H9 (cell line): ENCODE measurements around the gene ZNF136. TPM values are rescaled to one million over a fixed set of nuclear protein-coding genes. Genes with fewer than 3 reads are reported as not detected.

Experiments used
- DNase-seq: peaks from one replicate; pipeline ENCODE4 v3.0.0-alpha.2; 2017
- H2AFZ ChIP-seq: one replicate; pipeline ENCODE4 v1.6.1; 2013; ENCODE audit warnings: mild to moderate bottlenecking, low read length, control low read depth, moderate library complexity
- H2AK5ac ChIP-seq: 2 replicates; pipeline ENCODE4 v1.6.1; 2013; ENCODE audit warnings: low read length, control low read depth, mixed read lengths; ENCODE audit not compliant: insufficient read length
- H2BK120ac ChIP-seq: one replicate; pipeline ENCODE4 v1.6.1; 2013; ENCODE audit warnings: low read depth, mild to moderate bottlenecking, low read length, control low read depth, inconsistent platforms; ENCODE audit not compliant: poor library complexity, severe bottlenecking
- H2BK12ac ChIP-seq: 2 replicates; pipeline ENCODE4 v1.6.1; 2013; ENCODE audit warnings: low read length, control low read depth, mixed read lengths, low read depth; ENCODE audit not compliant: insufficient read length
- H2BK15ac ChIP-seq: 2 replicates; pipeline ENCODE4 v1.6.1; 2013; ENCODE audit warnings: low read depth, low read length, control low read depth
- H2BK20ac ChIP-seq: one replicate; pipeline ENCODE4 v1.6.1; 2013; ENCODE audit warnings: low read depth, mild to moderate bottlenecking, low read length, control low read depth, inconsistent platforms; ENCODE audit not compliant: poor library complexity, severe bottlenecking
- H2BK5ac ChIP-seq: 2 replicates; pipeline ENCODE4 v1.6.1; 2013; ENCODE audit warnings: low read length, control low read depth, mixed read lengths; ENCODE audit not compliant: insufficient read length
- H3K14ac ChIP-seq: 2 replicates; pipeline ENCODE4 v1.6.1; 2013; ENCODE audit warnings: low read length, control low read depth; ENCODE audit not compliant: insufficient read depth
- H3K18ac ChIP-seq: 2 replicates; pipeline ENCODE4 v1.6.1; 2013; ENCODE audit warnings: low read depth, mild to moderate bottlenecking, mixed read lengths, low read length, control low read depth; ENCODE audit not compliant: insufficient read length
- H3K23ac ChIP-seq: 2 replicates; pipeline ENCODE4 v1.6.1; 2013; ENCODE audit warnings: low read length, control low read depth, mixed read lengths, low read depth; ENCODE audit not compliant: insufficient read length
- H3K23me2 ChIP-seq: 2 replicates; pipeline ENCODE4 v1.6.1; 2013; ENCODE audit warnings: low read depth, mild to moderate bottlenecking, mixed read lengths, low read length, control low read depth; ENCODE audit not compliant: insufficient read length, poor library complexity, severe bottlenecking
- H3K27ac ChIP-seq: 2 replicates; pipeline ENCODE4 v1.5.1; 2013; ENCODE audit warnings: low read length, control low read depth, mixed read lengths, low read depth; ENCODE audit not compliant: insufficient read length
- H3K27me3 ChIP-seq: 2 replicates; pipeline ENCODE4 v1.6.1; 2013; ENCODE audit warnings: low read length, control low read depth, inconsistent platforms; ENCODE audit not compliant: insufficient read depth
- H3K4ac ChIP-seq: 2 replicates; pipeline ENCODE4 v1.6.1; 2013; ENCODE audit warnings: low read depth, mild to moderate bottlenecking, control low read depth, inconsistent platforms, low read length, moderate library complexity
- H3K4me1 ChIP-seq: 2 replicates; pipeline ENCODE4 v1.6.1; 2013; ENCODE audit warnings: low read length, control low read depth, inconsistent platforms; ENCODE audit not compliant: insufficient read depth
- H3K4me2 ChIP-seq: 2 replicates; pipeline ENCODE4 v1.6.1; 2013; ENCODE audit warnings: low read length, control low read depth, mixed read lengths; ENCODE audit not compliant: insufficient read length, insufficient read depth
- H3K56ac ChIP-seq: 2 replicates; pipeline ENCODE4 v1.6.1; 2013; ENCODE audit warnings: low read depth, mild to moderate bottlenecking, mixed read lengths, low read length, control low read depth; ENCODE audit not compliant: insufficient read length
- H3K79me1 ChIP-seq: 2 replicates; pipeline ENCODE4 v1.6.1; 2013; ENCODE audit warnings: low read depth, mild to moderate bottlenecking, moderate library complexity, low read length, control low read depth, inconsistent platforms; ENCODE audit not compliant: insufficient read depth, poor library complexity, severe bottlenecking
- H3K79me2 ChIP-seq: 2 replicates; pipeline ENCODE4 v1.6.1; 2013; ENCODE audit warnings: low read length, control low read depth, inconsistent platforms; ENCODE audit not compliant: insufficient read depth
- H3K9ac ChIP-seq: 2 replicates; pipeline ENCODE4 v1.6.1; 2013; ENCODE audit warnings: low read length, control low read depth, mixed read lengths; ENCODE audit not compliant: insufficient read length; ENCODE audit errors: extremely low read depth
- H3K9me3 ChIP-seq: one replicate; pipeline ENCODE4 v1.6.1; 2013; ENCODE audit warnings: low read depth, low read length, inconsistent platforms; ENCODE audit not compliant: control insufficient read depth
- H3T11ph ChIP-seq: one replicate; pipeline ENCODE4 v1.6.1; 2013; ENCODE audit warnings: mild to moderate bottlenecking, low read length, control low read depth, inconsistent platforms
- H4K20me1 ChIP-seq: one replicate; pipeline ENCODE4 v1.6.1; 2013; ENCODE audit not compliant: control insufficient read depth, insufficient read length, insufficient read depth
- H4K5ac ChIP-seq: 2 replicates; pipeline ENCODE4 v1.6.1; 2013; ENCODE audit warnings: low read depth, mild to moderate bottlenecking, mixed read lengths, low read length, control low read depth; ENCODE audit not compliant: insufficient read length
- H4K8ac ChIP-seq: replicated peaks from 2 replicates; pipeline ENCODE4 v1.6.1; 2013; ENCODE audit warnings: low read length, control low read depth, mixed read lengths, low read depth; ENCODE audit not compliant: insufficient read length
- H4K91ac ChIP-seq: 2 replicates; pipeline ENCODE4 v1.6.1; 2013; ENCODE audit warnings: low read depth, mild to moderate bottlenecking, moderate library complexity, mixed read lengths, low read length, control low read depth; ENCODE audit not compliant: insufficient read length
- H3K27ac Mint-ChIP-seq, 3 experiments: 2 replicates in 2 of 3; 3 replicates in 1 of 3; pipeline ENCODE4 v1.8.0; 2020 to 2021; ENCODE audit warnings: mixed read lengths in 3 of 3, mild to moderate bottlenecking in 1 of 3, moderate library complexity in 1 of 3
- H3K27me3 Mint-ChIP-seq: 2 replicates; pipeline ENCODE4 v1.8.0; 2021; ENCODE audit warnings: low read depth, mild to moderate bottlenecking, moderate library complexity, mixed read lengths
- H3K36me3 Mint-ChIP-seq, 3 experiments: 2 replicates in 2 of 3; 3 replicates in 1 of 3; pipeline ENCODE4 v1.8.0; 2020 to 2021; ENCODE audit warnings: low read depth in 3 of 3, mixed read lengths in 3 of 3; ENCODE audit not compliant: insufficient read depth in 1 of 3
- H3K4me1 Mint-ChIP-seq, 2 experiments: 2 replicates each; pipeline ENCODE4 v1.8.0; 2020; ENCODE audit warnings: mixed read lengths in 2 of 2
- H3K4me3 Mint-ChIP-seq, 2 experiments: 2 replicates in 1 of 2; 3 replicates in 1 of 2; pipeline ENCODE4 v1.8.0; 2020 to 2021; ENCODE audit warnings: mild to moderate bottlenecking in 2 of 2, mixed read lengths in 2 of 2, moderate library complexity in 1 of 2
- H3K9me3 Mint-ChIP-seq, 2 experiments: 2 replicates in 1 of 2; 3 replicates in 1 of 2; pipeline ENCODE4 v1.8.0; 2020; ENCODE audit warnings: mild to moderate bottlenecking in 2 of 2, mixed read lengths in 2 of 2, moderate library complexity in 1 of 2
- CTCF ChIP-seq: fragments of 200-600 bp; sonication (generic); conservative IDR thresholded peaks from 3 replicates; pipeline ENCODE4 v1.8.0; 2021; ENCODE audit warnings: antibody characterized with exemption, mild to moderate bottlenecking
- WGBS: extraction: QIAGEN DNeasy Blood & Tissue Kit; methylation state at CpG from one replicate; pipeline ENCODE4 v1.1.7; 2013; ENCODE audit warnings: missing lambda C conversion rate, low lambda C conversion rate, mixed read lengths; ENCODE audit not compliant: insufficient read length; ENCODE audit errors: extremely low coverage; 5-methylcytosine and 5-hydroxymethylcytosine counted together
- total RNA-seq: library from RNA; stranded (reverse); gene quantifications from 2 replicates; pipeline ENCODE4 v1.2.1, GENCODE V29; 2021

Gene ZNF136
- total RNA-seq, 1 experiment from 2014 or later = 10.8 TPM

- H2BK120ac ChIP-seq = no peak overlapping the region
- WGBS = no CpG with 5 or more reads among the region's 6 CpGs
These were observed 68.1 kb downstream of the ZNF136 start for GRCh38 chr19:12230751-12231733.

More at GRCh38 chr19:12230751-12231733, 68.1 kb downstream of the ZNF136 start:
- Histone ChIP-seq H2BK15ac (no peak overlapping the region), H2AFZ (no peak overlapping the region), H3K27ac (no peak overlapping the region), H3K23me2 (no peaks in the 10 kb centered on the region), H3K4ac (no peak overlapping the region), H2BK12ac (no peak overlapping the region), H3T11ph (no peak overlapping the region), H2BK20ac (no peak overlapping the region), H3K4me2 (no peak overlapping the region), H3K14ac (no peak overlapping the region), H3K9me3 (peaks cover 19% of the 10 kb centered on the region), H2AK5ac (no peak overlapping the region), H3K79me1 (no peaks in the 10 kb centered on the region), H3K79me2 (no peaks in the 10 kb centered on the region), H3K18ac (no peak overlapping the region), H4K5ac (no peak overlapping the region), H2BK5ac (no peak overlapping the region), H3K9ac (no peak overlapping the region), H4K20me1 (no peaks in the 10 kb centered on the region), H3K27me3 (no peaks in the 10 kb centered on the region), H3K4me1 (no peaks in the 10 kb centered on the region), H3K23ac (no peak overlapping the region), H4K8ac (no peak overlapping the region), H4K91ac (no peak overlapping the region), H3K56ac (no peak overlapping the region)
- H3K9me3 Mint-ChIP-seq = peaks cover 76 to 80% of the 10 kb centered on the region in 2 experiments
- DNase-seq = no peak
- TF ChIP-seq CTCF = no peak
- H3K36me3 Mint-ChIP-seq = peaks cover 21 to 41% (median 37%) of the 10 kb centered on the region in 3 experiments
- H3K27ac Mint-ChIP-seq = no peak overlapping the region
- H3K4me1 Mint-ChIP-seq = peaks cover 2 to 19% of the 10 kb centered on the region in 2 experiments; a peak in 2 of 4 replicates
- H3K4me3 Mint-ChIP-seq = no peak overlapping the region
- peaks cover 2% of the 10 kb centered on the region for H3K27me3 Mint-ChIP-seq
